PFSK-1 (cell line): ENCODE results near the gene MELK.

Source experiments
- FOXP2 ChIP-seq: optimal IDR thresholded peaks from 2 replicates; pipeline ENCODE3; 2011; ENCODE audit warnings: borderline replicate concordance, control low read depth, inconsistent platforms; ENCODE audit not compliant: insufficient read depth; ENCODE audit errors: extremely low read length, extremely low read depth
- POLR2AphosphoS5 ChIP-seq: IDR thresholded peaks from 2 replicates; pipeline ENCODE4 v1.6.1; 2012; ENCODE audit warnings: low read depth, mild to moderate bottlenecking, control low read depth, low read length, moderate library complexity
- REST ChIP-seq, 2 experiments: IDR thresholded peaks; 2 replicates each; pipeline versions ENCODE4 v1.6.1 to v1.8.0; 2011 to 2012; ENCODE audit warnings: low read depth in 2 of 2, low read length in 2 of 2, control low read depth in 1 of 2, inconsistent platforms in 1 of 2, mild to moderate bottlenecking in 1 of 2, moderate library complexity in 1 of 2; ENCODE audit not compliant: insufficient read depth in 1 of 2
- SIN3A ChIP-seq: IDR thresholded peaks from 2 replicates; pipeline ENCODE4 v1.6.1; 2012; ENCODE audit warnings: mild to moderate bottlenecking, low read length, moderate library complexity, borderline replicate concordance; ENCODE audit not compliant: insufficient read depth
- TAF1 ChIP-seq: IDR thresholded peaks from 2 replicates; pipeline ENCODE4 v1.6.1; 2012; ENCODE audit warnings: low read length, control low read depth, borderline replicate concordance; ENCODE audit not compliant: insufficient read depth

MELK gene

GRCh38 chr9:36592801-36593583 lies 20.3 kb downstream of the MELK start:
- TF ChIP-seq POLR2AphosphoS5 (no peak), TAF1 (no peak), SIN3A (no peak), FOXP2 (no peak), REST (IDR thresholded peaks at IDR 0.05; ENCODE audit: insufficient read depth in 1 of 2, low read depth in 2 of 2, low read length in 2 of 2) (no peak)

GRCh38 chr9:36594213-36594612 lies 21.5 kb downstream of the MELK start:
- TF ChIP-seq POLR2AphosphoS5 (no peak), TAF1 (no peak), SIN3A (no peak), FOXP2 (no peak)

- TF ChIP-seq POLR2AphosphoS5 (no peak), REST (IDR thresholded peaks at IDR 0.05; ENCODE audit: insufficient read depth in 1 of 2, low read depth in 2 of 2, low read length in 2 of 2) (no peak), FOXP2 (no peak), SIN3A (no peak), TAF1 (no peak)
Observed at GRCh38 chr9:36597412-36598178, 24.9 kb downstream of the MELK start.

- TF ChIP-seq FOXP2 (no peak), POLR2AphosphoS5 (no peak), SIN3A (no peak), REST (IDR thresholded peaks at IDR 0.05; ENCODE audit: insufficient read depth in 1 of 2, low read depth in 2 of 2, low read length in 2 of 2) (no peak), TAF1 (no peak)
Observed at GRCh38 chr9:36598273-36598672, 25.6 kb downstream of the MELK start.

GRCh38 chr9:36603006-36603405 lies 30.3 kb downstream of the MELK start:
- TF ChIP-seq POLR2AphosphoS5 (no peak), FOXP2 (no peak), TAF1 (no peak), SIN3A (no peak), REST (IDR thresholded peaks at IDR 0.05; ENCODE audit: insufficient read depth in 1 of 2, low read depth in 2 of 2, low read length in 2 of 2) (no peak)
